ENCODE measurements around the gene FRY. TPM values are rescaled to one million over a fixed set of nuclear protein-coding genes. Genes with fewer than 3 reads are reported as not detected.

The FRY gene
- total and polyA plus RNA-seq, 10 of the 15 experiments (the other 5 are each of a cell fraction or from before 2014, with no cell fraction given) = 0.18 to 1.4 (median 0.30) TPM

DNA sequence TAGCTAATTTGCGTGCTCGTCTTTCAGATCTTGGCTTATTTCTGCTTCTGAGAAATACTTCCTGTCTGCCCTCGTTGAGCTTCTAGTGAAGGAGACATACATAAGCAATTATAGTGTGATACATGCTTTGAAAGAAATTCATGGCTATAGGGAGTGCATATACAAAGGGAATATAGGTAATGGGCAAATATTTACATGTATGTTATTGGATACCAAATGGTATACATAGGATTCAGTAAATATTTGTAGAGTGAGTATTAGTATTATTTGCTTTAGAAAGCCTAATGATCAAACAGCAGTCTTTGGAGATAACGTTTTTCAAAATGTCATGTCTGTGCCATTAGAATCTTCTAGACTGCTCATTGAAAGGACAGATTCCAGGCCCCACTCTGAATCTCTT lies 289.0 kb downstream of the FRY start:
- in situ Hi-C loops (cut with MboI) (no loop called here), intact Hi-C loops (cut with micrococcal nuclease; ENCODE audit: unreplicated experiment) (no loop called here)
- DNase-seq (ENCODE audit: low read depth, low spot score) = no peak
- RAD21 ChIA-PET (ENCODE audit: unreplicated experiment) = no interaction called here
- POLR2A ChIA-PET = no interaction called here
- CTCF ChIA-PET = interaction anchor here (0.8 to 1.5 kb wide), 3 partner anchors 17 to 75 kb away, joined by 3 read pairs; no protein-coding TSS in a partner anchor
- peaks cover 21% of the 10 kb centered on the region for H3K79me2 ChIP-seq (ENCODE audit: control insufficient read depth, insufficient read depth, low read length)
- no peak overlapping the region for H2AFZ ChIP-seq (ENCODE audit: control insufficient read depth, low read depth, low read length)
- peaks cover 1 to 2% of the 10 kb centered on the region in 2 experiments; a peak in 3 of 4 replicates for H3K36me3 ChIP-seq (ENCODE audit: control insufficient read depth in 2 of 2, insufficient read depth in 2 of 2, low read length in 1 of 2)
- BruUV-seq (replicated peaks) = no TSS peak
- peaks cover 12% of the 10 kb centered on the region; the same call in 1 of the 2 replicates for H3K4me1 ChIP-seq (ENCODE audit: control insufficient read depth, insufficient read depth, low read length)
- no peak overlapping the region for H3K27ac ChIP-seq (ENCODE audit: control insufficient read depth, insufficient read depth)
- H3K4me3 ChIP-seq = no peak overlapping the region
- SMC1A ChIA-PET (ENCODE audit: uncharacterized antibody, unreplicated experiment) = interaction anchor here (0.6 to 2.8 kb wide), 5 partner anchors 14 to 107 kb away, joined by 3 to 7 read pairs (median 3); partner anchors contain the start of gene N4BP2L1
- H3K9ac ChIP-seq (ENCODE audit: control insufficient read depth, insufficient read depth, low read length) = no peak overlapping the region
- WGBS (ENCODE audit: insufficient coverage, insufficient replicate concordance, low lambda C conversion rate, missing lambda C conversion rate) = 97% methylated on average over 4 of the region's 4 CpGs
- H3K9me3 ChIP-seq (replicated peaks; ENCODE audit: control insufficient read depth, insufficient read depth, low read length) = no peaks in the 10 kb centered on the region; the same call in 2 of the 3 replicates
- ATAC-seq = no peak
- H4K20me1 ChIP-seq (ENCODE audit: control insufficient read depth, insufficient read depth) = no peaks in the 10 kb centered on the region
- no peak for TF ChIP-seq NFXL1 (IDR thresholded peaks at IDR 0.05; ENCODE audit: borderline replicate concordance)
- TF ChIP-seq EP300 (IDR thresholded peaks at IDR 0.05; ENCODE audit: borderline replicate concordance in 1 of 2, control insufficient read depth in 1 of 2, low read depth in 2 of 2, low read length in 2 of 2) = no peak
- no peak for TF ChIP-seq MYC (IDR thresholded peaks at IDR 0.05; ENCODE audit: insufficient read depth, insufficient read length, insufficient replicate concordance, low read length, severe bottlenecking)
- no peak for TF ChIP-seq DPF2 (IDR thresholded peaks at IDR 0.05)
- no peak for TF ChIP-seq RELA (IDR thresholded peaks at IDR 0.05; ENCODE audit: borderline replicate concordance, partially characterized antibody)
- no peak for TF ChIP-seq LARP7 (IDR thresholded peaks at IDR 0.05)
- no peak for TF ChIP-seq PAX8 (IDR thresholded peaks at IDR 0.05)
- TF ChIP-seq, protein P1, sequence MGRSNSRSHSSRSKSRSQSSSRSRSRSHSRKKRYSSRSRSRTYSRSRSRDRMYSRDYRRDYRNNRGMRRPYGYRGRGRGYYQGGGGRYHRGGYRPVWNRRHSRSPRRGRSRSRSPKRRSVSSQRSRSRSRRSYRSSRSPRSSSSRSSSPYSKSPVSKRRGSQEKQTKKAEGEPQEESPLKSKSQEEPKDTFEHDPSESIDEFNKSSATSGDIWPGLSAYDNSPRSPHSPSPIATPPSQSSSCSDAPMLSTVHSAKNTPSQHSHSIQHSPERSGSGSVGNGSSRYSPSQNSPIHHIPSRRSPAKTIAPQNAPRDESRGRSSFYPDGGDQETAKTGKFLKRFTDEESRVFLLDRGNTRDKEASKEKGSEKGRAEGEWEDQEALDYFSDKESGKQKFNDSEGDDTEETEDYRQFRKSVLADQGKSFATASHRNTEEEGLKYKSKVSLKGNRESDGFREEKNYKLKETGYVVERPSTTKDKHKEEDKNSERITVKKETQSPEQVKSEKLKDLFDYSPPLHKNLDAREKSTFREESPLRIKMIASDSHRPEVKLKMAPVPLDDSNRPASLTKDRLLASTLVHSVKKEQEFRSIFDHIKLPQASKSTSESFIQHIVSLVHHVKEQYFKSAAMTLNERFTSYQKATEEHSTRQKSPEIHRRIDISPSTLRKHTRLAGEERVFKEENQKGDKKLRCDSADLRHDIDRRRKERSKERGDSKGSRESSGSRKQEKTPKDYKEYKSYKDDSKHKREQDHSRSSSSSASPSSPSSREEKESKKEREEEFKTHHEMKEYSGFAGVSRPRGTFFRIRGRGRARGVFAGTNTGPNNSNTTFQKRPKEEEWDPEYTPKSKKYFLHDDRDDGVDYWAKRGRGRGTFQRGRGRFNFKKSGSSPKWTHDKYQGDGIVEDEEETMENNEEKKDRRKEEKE (IDR thresholded peaks at IDR 0.05) = no peak
- TF ChIP-seq IKZF2 (IDR thresholded peaks at IDR 0.05) = no peak
- no peak for TF ChIP-seq FOXK2 (IDR thresholded peaks at IDR 0.05)
- no peak for TF ChIP-seq KDM1A (IDR thresholded peaks at IDR 0.05; ENCODE audit: borderline replicate concordance)
- no peaks in the 10 kb centered on the region for H3K27me3 ChIP-seq (replicated peaks in 1 of 2; ENCODE audit: control insufficient read depth in 2 of 2, insufficient read depth in 2 of 2, low read length in 1 of 2)
- H3K4me2 ChIP-seq (ENCODE audit: control insufficient read depth, insufficient read depth) = no peak overlapping the region
- no peak for FAIRE-seq
